Central memory CD8-positive, alpha-beta T cell (primary cell): ENCODE data around the gene BATF.
A peak's percentile ranks its signal among the peaks of the same experiment; 100 is the strongest.

Experiments used
- ATAC-seq: fragments of 150-1000 bp; cut with Tn5 transposase; replicated peaks from 2 replicates; pipeline ENCODE4 v1.10.0; 2022; ENCODE audit warnings: mild to moderate bottlenecking, moderate FRiP score, moderate number of reproducible peaks; ENCODE audit not compliant: poor library complexity, severe bottlenecking; ENCODE audit errors: extremely low read depth
- DNase-seq, 2 donors: peaks; one replicate each; pipeline ENCODE4 v3.0.0; 2021; ENCODE audit warnings: low spot score in 2 of 2
- H3K27ac Mint-ChIP-seq: one replicate; pipeline ENCODE4 v1.8.0; 2022; ENCODE audit warnings: low read depth, mild to moderate bottlenecking, moderate library complexity, mixed read lengths
- H3K27me3 Mint-ChIP-seq: one replicate; pipeline ENCODE4 v1.8.0; 2022; ENCODE audit warnings: mixed read lengths
- H3K36me3 Mint-ChIP-seq: one replicate; pipeline ENCODE4 v1.8.0; 2022; ENCODE audit warnings: mild to moderate bottlenecking, moderate library complexity, mixed read lengths; ENCODE audit not compliant: insufficient read depth
- H3K4me1 Mint-ChIP-seq: one replicate; pipeline ENCODE4 v1.8.0; 2022; ENCODE audit warnings: mixed read lengths
- H3K4me3 Mint-ChIP-seq: one replicate; pipeline ENCODE4 v1.8.0; 2022; ENCODE audit warnings: mild to moderate bottlenecking, moderate library complexity, mixed read lengths
- H3K9me3 Mint-ChIP-seq: one replicate; pipeline ENCODE4 v1.8.0; 2022; ENCODE audit warnings: mixed read lengths

BATF gene

DNA sequence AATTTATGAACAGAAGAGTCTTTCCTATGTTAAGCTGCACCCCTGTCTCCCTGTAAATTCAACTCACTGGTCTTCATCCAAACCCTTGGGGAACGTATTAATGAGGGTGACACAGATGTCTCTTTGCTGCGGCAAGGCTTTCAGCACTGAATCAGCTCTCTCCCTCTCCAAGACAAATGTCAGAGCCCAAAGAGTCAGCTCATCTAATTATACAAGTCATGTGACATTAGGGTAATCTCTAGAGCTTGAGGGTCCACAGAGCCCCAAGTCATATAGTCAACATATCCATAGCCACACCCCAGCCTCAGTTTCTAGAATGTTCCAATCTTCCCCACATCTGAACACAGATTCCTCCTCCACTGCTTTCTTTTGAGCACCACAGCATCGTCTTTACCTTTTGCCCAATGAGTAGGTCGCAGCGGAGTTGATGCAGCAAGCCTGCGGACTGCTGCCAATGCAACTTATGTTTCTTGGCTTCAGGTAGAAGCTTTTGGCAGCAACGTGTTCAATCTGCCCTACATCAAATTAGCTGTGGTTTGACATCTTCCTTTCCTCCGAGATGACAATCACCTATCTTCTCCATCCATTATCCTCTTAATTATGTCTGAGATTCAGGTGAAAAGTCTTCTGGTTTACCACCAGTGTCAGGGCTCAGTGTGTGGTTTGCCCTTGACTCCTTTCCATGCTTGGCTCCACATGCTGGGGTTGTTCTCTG is 5.3 kb downstream of the BATF start:
- peak overlapping the region; percentile 99 for H3K4me3 Mint-ChIP-seq
- no peak for ATAC-seq
- no peak for DNase-seq
- peak overlapping the region; percentile 87 for H3K27ac Mint-ChIP-seq
- peaks cover 46% of the 10 kb centered on the region for H3K36me3 Mint-ChIP-seq
- no peaks in the 10 kb centered on the region for H3K27me3 Mint-ChIP-seq
- no peaks in the 10 kb centered on the region for H3K9me3 Mint-ChIP-seq
- H3K4me1 Mint-ChIP-seq: peaks cover 87% of the 10 kb centered on the region

DNA sequence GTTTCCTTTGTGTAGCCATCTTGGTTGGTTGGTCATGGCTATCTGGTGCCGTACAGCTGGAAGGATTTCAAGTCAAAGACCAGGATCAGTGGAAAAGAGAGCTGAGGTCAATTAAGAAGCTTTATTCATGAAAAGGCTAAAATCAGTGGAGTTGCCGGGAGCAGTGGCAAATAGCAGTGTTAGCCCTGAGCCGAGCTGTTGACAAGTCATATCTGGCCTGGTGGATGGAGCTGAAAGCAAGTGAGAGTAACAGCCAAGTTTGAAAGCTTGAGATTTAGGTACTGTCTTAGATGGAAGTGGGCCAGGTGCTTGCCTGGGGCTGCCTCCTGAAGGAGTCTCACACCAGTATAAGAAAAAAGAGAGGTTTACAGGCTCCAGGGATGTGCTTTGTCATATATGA is 9.0 kb downstream of the BATF start:
- Mint-ChIP-seq H3K36me3 (peaks cover 39% of the 10 kb centered on the region), H3K27ac (peak overlapping the region; percentile 39), H3K4me1 (peaks cover 82% of the 10 kb centered on the region), H3K27me3 (no peaks in the 10 kb centered on the region), H3K4me3 (peak overlapping the region; percentile 24), H3K9me3 (no peaks in the 10 kb centered on the region)
- ATAC-seq (no peak), DNase-seq (no peak)

DNA sequence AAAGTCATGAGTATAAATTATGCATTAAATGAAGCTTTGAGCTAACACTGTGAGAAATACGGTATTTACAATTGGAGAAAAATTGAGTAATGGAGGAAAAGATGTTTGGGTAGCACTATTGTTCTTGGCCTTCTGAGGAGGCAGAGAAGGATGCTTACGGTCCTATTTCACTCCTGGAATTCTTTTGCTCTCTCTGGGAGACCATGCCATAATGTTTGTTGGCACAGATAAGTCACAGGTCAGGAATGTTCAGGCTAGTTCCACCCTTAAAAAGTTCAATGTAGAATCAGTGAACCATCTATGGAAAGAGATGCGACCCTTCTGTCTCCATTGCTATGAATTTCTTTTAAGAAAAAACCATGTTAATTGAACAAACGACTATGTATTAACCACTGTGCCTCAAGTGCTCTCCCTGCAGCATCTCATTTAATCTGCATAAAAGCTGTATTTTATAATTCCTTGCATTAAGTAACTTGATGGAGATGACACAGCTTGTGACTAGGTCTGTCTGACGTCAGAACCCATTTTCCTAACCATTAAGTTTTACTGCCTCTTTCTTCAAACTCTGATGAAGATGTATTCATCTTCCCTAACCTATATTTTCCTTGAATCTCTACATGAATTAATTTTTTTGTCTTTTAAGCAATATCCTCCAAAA is 9.5 kb downstream of the BATF start:
- Mint-ChIP-seq H3K27me3 (no peaks in the 10 kb centered on the region), H3K4me1 (peaks cover 78% of the 10 kb centered on the region), H3K4me3 (no peak overlapping the region), H3K27ac (peak overlapping the region; percentile 7), H3K36me3 (peaks cover 36% of the 10 kb centered on the region), H3K9me3 (no peaks in the 10 kb centered on the region)
- no peak for ATAC-seq
- no peak for DNase-seq

DNA sequence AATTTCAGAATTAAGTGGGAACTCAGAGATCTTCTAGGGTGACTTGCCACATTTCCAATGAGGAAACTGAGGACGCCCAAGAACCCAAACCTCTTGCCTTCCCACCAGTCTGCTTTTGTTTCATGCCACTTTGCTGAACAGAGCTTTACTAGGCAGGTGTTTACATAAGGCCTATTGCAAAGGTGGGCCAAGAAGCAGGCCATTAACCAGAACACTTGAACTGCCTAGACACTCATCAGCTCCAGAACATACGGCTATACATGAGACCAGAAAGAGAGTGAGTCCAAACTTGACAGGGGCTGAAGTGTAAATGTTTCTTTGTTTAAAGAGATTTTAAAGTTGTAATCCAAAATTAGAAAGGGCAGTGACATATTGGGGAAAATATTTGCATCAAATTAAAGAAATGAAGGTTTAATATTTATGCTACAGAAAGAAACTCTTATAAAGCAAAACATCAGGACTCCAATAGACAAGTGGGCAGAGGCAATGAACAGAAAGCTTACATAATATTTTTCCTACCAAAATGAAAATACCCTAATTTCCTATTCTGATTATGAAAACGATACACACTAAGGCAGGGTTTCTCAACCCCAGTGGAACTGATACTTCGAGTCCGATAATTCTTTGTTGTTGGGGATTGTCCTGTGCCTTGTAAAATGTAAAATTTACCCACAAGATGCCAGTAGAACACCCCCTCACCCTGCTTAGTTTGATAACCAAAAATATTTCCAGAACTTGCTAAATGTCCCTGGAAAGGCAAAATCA is 11.7 kb downstream of the BATF start:
- H3K9me3 Mint-ChIP-seq: no peaks in the 10 kb centered on the region
- H3K27ac Mint-ChIP-seq: peak overlapping the region; percentile 79
- no peak overlapping the region for H3K4me3 Mint-ChIP-seq
- H3K27me3 Mint-ChIP-seq: no peaks in the 10 kb centered on the region
- peaks cover 75% of the 10 kb centered on the region for H3K4me1 Mint-ChIP-seq
- ATAC-seq: no peak
- H3K36me3 Mint-ChIP-seq: peaks cover 27% of the 10 kb centered on the region
- DNase-seq: no peak

DNA sequence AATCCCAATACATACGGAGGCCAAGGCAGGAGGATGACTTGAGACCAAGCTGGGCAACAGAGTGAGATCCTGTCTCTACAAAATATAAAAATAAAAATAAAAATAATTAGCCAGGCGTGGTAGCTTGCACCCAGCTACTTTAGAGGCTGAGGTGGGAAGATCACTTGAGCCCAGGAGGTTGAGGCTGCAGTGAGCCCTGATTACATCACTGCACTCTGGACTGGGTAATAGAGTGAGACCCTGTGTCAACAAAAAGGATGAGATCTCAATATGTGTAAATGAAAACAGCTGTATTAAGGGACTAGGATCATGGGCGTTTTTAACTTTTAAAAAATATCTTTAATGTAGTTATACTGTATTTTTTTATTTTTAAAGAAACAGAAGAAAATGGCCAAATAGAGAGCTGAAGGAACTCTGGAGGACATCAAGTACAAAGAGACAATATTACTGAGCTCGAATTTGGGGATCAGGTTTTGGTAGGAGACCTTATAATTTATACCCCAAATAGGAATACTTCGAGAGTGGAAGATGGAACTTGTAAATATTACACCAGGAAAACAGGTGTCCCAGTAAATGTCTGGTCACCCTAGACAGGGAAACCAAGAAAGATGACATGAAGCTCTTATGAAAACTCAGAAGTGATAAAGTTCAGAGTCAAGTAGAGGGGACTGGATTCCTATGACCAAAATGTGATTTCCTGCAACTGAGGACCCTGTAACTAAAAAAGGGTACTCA is 13.1 kb downstream of the BATF start:
- DNase-seq (no peak), ATAC-seq (no peak)
- Mint-ChIP-seq H3K36me3 (peaks cover 23% of the 10 kb centered on the region), H3K27me3 (no peaks in the 10 kb centered on the region), H3K27ac (peak overlapping the region; percentile 67), H3K9me3 (no peaks in the 10 kb centered on the region), H3K4me1 (peaks cover 80% of the 10 kb centered on the region), H3K4me3 (peak overlapping the region; percentile 7)

DNA sequence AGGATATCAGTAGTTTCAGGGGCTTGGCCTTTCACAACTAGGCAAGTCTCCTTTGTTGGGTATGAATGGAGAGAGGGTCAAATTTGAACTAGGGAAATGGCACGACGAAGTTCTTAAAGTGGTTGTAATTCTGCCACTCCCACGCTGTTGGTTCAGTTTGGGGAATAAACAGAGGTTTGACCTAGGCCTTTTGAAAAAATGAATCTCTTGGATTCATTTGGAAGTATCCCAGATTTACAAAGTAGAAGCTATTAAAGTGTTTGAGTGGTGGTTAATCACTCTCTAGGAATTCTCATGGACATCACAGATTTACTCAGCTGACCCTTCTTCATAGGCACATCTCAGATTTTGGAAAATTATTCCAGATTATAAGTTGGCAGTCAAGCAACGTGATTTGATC is 14.8 kb downstream of the BATF start:
- no peak overlapping the region for H3K4me3 Mint-ChIP-seq
- H3K27ac Mint-ChIP-seq: peak overlapping the region; percentile 59
- H3K36me3 Mint-ChIP-seq: peaks cover 16% of the 10 kb centered on the region
- DNase-seq (no peak), ATAC-seq (no peak)
- H3K4me1 Mint-ChIP-seq: peaks cover 85% of the 10 kb centered on the region
- no peaks in the 10 kb centered on the region for H3K9me3 Mint-ChIP-seq
- no peaks in the 10 kb centered on the region for H3K27me3 Mint-ChIP-seq

DNA sequence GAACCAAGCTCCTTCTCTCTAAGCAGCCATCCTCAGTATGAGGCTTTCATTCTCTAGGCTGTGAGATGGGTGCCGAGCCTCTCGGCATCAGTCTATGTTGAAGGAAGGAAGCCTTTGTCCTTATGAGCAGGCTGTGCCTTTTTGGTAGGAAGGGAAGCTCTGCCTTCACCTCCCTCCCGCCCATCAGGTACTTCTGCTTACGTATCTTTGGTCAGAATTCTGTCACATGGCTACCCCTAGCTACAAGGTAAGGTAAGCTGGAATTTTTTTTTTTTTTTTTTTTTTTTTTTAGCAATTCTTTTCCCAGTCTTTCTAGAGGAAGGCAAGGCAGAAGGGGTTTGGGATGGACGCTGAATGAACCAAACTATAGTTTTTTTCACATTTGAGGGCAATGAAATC is 16.9 kb downstream of the BATF start:
- H3K27ac Mint-ChIP-seq: peak overlapping the region; percentile 95

DNA sequence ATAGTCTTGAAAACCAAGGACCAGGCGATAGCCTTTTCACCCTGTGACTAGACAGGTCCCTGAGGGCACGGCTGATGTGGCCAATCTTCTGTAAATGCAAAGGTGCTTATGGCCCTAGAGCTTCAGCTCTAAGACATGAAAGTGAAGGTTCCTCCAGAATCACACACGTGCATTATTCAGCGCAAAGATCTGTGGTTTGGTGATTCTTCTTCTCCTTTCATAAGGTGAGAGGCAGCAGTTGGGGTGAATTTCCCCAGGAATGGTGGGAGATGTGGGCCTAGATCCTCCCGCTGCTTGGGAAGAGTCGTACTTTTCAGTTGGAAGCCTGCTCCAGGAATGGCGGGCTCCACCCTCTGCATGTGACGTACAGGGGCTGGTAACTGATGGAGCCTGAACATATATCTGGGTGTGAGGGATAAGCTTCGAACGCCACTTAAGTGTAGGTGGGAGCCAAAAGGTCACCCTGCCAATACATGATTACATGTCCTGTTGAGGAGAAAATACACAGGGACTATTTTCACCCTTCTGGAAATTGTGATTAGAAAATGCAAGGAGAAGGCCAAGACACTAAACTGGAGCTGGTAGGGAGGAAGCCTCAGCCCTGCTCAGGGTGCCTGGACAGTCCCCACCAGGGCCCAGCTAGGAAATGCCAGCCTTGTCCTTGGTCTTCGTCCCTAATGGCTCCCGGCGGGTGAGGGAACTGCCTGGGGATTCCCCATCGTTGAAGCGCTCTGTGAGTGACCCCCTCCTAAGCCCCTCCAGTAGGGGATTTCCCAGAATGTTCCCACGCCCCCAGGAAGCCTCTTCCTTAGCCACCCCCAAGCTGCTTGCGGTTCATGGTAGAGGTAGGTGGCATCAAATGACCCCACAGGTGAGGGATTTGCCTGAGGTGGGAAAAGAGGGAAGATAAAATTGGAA is 17.6 kb downstream of the BATF start:
- H3K36me3 Mint-ChIP-seq: peaks cover 20% of the 10 kb centered on the region
- ATAC-seq (peak; percentile 22), DNase-seq (no peak)
- H3K4me1 Mint-ChIP-seq: peaks cover 82% of the 10 kb centered on the region
- H3K4me3 Mint-ChIP-seq: peak overlapping the region; percentile 59
- H3K9me3 Mint-ChIP-seq: no peaks in the 10 kb centered on the region
- H3K27ac Mint-ChIP-seq: peak overlapping the region; percentile 95
- H3K27me3 Mint-ChIP-seq: no peaks in the 10 kb centered on the region

More for the DNA sequence above, 16.9 kb downstream of the BATF start:
- Mint-ChIP-seq H3K4me3 (peak overlapping the region; percentile 59), H3K4me1 (peaks cover 85% of the 10 kb centered on the region), H3K9me3 (no peaks in the 10 kb centered on the region), H3K36me3 (peaks cover 21% of the 10 kb centered on the region), H3K27me3 (no peaks in the 10 kb centered on the region)
- ATAC-seq: no peak
- no peak for DNase-seq

DNA sequence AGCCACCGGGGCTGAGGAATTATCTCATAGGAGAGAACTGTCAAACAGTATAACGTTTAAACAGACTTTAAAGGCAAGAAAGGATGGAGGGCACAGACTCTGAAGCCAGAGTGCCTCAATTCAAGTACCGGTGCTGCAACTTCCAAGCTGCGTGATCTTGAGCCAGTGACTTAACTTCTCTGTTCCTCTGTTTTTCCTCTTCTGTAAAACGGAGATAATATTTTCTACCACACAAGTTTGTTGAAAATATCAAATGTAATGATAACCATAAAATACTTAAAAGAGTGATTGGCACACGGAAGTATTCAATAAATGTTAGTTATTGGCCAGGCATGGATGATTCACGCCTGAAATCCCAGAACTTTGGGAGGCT is 18.2 kb downstream of the BATF start:
- peak overlapping the region; percentile 4 for H3K4me3 Mint-ChIP-seq
- ATAC-seq (no peak), DNase-seq (no peak)
- peaks cover 19% of the 10 kb centered on the region for H3K36me3 Mint-ChIP-seq
- no peaks in the 10 kb centered on the region for H3K27me3 Mint-ChIP-seq
- peaks cover 76% of the 10 kb centered on the region for H3K4me1 Mint-ChIP-seq
- H3K27ac Mint-ChIP-seq: peak overlapping the region; percentile 95
- H3K9me3 Mint-ChIP-seq: no peaks in the 10 kb centered on the region

DNA sequence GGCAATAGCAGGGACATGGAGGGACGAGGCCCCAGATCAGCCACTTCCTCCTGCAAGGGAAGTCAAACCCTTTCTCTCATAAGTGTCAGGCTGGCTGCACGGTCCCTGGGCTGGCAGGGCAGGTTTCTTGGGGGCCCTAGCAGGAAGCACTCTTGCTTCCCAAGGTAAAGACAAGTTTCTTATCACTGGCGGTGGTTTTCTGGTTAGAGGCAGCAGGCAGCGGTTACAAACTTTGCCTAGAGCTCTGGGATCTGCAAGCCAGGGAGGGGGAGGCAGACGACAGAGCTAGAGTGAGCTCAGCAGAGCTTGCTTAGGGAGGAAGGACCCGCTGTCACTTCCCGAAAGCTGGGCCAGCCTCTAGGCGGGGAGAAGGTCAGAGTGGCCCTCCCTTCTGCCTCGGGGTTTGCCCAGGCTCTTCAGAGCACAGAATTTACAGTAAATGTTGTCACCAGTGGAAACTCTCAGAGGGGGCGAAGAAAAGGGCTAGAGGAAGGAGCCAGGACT is 20.4 kb downstream of the BATF start:
- Mint-ChIP-seq H3K4me3 (peak overlapping the region; percentile 76), H3K27me3 (no peaks in the 10 kb centered on the region), H3K36me3 (peaks cover 25% of the 10 kb centered on the region), H3K9me3 (no peaks in the 10 kb centered on the region), H3K4me1 (peaks cover 76% of the 10 kb centered on the region), H3K27ac (peak overlapping the region; percentile 95)
- DNase-seq (peak; percentile 43 to 62), ATAC-seq (peak; percentile 77)

DNA sequence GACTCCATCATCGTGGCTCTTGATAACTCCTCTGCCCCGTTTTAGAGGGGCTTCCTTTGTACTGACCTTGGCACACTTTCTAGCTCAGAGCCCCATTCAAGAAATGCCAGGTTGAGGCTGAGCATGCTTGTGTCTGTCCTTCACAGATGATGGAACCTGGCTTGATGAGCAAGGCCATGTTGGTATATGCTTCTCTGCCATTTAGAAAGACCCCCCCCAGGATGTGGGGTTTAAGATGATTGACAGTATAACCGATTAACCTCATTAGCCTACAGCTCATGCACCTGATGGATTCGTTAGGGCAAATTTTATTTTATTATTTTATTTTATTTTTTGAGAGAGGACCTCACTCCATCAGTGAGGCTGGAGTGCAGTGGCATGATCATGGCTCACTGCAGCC is 21.0 kb downstream of the BATF start:
- Mint-ChIP-seq H3K9me3 (no peaks in the 10 kb centered on the region), H3K27me3 (no peaks in the 10 kb centered on the region), H3K27ac (peak overlapping the region; percentile 95), H3K4me3 (peak overlapping the region; percentile 76), H3K4me1 (peaks cover 77% of the 10 kb centered on the region), H3K36me3 (peaks cover 26% of the 10 kb centered on the region)
- DNase-seq (no peak), ATAC-seq (peak; percentile 9)
